HG03565 (cell line): ENCODE results near the gene VDAC1.

ENCODE experiments used
- ATAC-seq: cut with Tn5 transposase; IDR thresholded peaks from one replicate; pipeline ENCODE4 v1.9.1; 2021; ENCODE audit warnings: mild to moderate bottlenecking, moderate library complexity; ENCODE audit not compliant: unreplicated experiment

VDAC1 gene

GRCh38 chr5:134025786-134026185 lies 21.0 kb upstream of the VDAC1 start:
- ATAC-seq = no peak

GRCh38 chr5:134024811-134025210 lies 20.0 kb upstream of the VDAC1 start:
- ATAC-seq = no peak

GRCh38 chr5:134022333-134022732 lies 17.6 kb upstream of the VDAC1 start:
- ATAC-seq = no peak

- ATAC-seq = no peak
These were observed 15.4 kb upstream of the VDAC1 start for GRCh38 chr5:134020188-134020587.

- no peak for ATAC-seq
These were observed 14.9 kb upstream of the VDAC1 start for GRCh38 chr5:134019636-134020035.

GRCh38 chr5:134018986-134019316 lies 14.2 kb upstream of the VDAC1 start:
- ATAC-seq = no peak

GRCh38 chr5:134018154-134018985 lies 13.6 kb upstream of the VDAC1 start:
- ATAC-seq = no peak

GRCh38 chr5:134008266-134008749 lies 3.5 kb upstream of the VDAC1 start:
- ATAC-seq = no peak

GRCh38 chr5:134007581-134008265 lies 2.9 kb upstream of the VDAC1 start:
- ATAC-seq = no peak

- no peak for ATAC-seq
These were observed 1.3 kb upstream of the VDAC1 start for GRCh38 chr5:134006115-134006514.

- ATAC-seq = no peak
These were observed 764 bp upstream of the VDAC1 start for GRCh38 chr5:134005417-134006061.

GRCh38 chr5:134003817-134004625 lies 754 bp downstream of the VDAC1 start:
- ATAC-seq = peak; percentile 28

- no peak for ATAC-seq
These were observed 1.5 kb downstream of the VDAC1 start for GRCh38 chr5:134003064-134003816.

- no peak for ATAC-seq
These were observed 2.6 kb downstream of the VDAC1 start for GRCh38 chr5:134001938-134002731.

- no peak for ATAC-seq
These were observed 3.9 kb downstream of the VDAC1 start for GRCh38 chr5:134000696-134001453.

- ATAC-seq = no peak
These were observed 4.7 kb downstream of the VDAC1 start for GRCh38 chr5:134000091-134000511.

GRCh38 chr5:133998807-133999206 lies 6.0 kb downstream of the VDAC1 start:
- ATAC-seq = no peak

- ATAC-seq = no peak
These were observed 6.7 kb downstream of the VDAC1 start for GRCh38 chr5:133998042-133998441.
